Loucy (cell line): Measurements from ENCODE around the gene SCYL1.

Experiments used
- EZH2phosphoT487 ChIP-seq: fragments of 200-600 bp; IDR thresholded peaks from 2 replicates; pipeline ENCODE4 v1.6.1; 2018; ENCODE audit warnings: antibody characterized with exemption, mild to moderate bottlenecking, moderate library complexity, borderline replicate concordance
- TF ChIP-seq, protein P1 (sequence below): fragments of 200-600 bp; sonication (generic); conservative IDR thresholded peaks from 2 replicates; pipeline ENCODE4 v1.5.1; 2014; ENCODE audit warnings: mild to moderate bottlenecking, antibody characterized with exemption, low read length

DNA sequence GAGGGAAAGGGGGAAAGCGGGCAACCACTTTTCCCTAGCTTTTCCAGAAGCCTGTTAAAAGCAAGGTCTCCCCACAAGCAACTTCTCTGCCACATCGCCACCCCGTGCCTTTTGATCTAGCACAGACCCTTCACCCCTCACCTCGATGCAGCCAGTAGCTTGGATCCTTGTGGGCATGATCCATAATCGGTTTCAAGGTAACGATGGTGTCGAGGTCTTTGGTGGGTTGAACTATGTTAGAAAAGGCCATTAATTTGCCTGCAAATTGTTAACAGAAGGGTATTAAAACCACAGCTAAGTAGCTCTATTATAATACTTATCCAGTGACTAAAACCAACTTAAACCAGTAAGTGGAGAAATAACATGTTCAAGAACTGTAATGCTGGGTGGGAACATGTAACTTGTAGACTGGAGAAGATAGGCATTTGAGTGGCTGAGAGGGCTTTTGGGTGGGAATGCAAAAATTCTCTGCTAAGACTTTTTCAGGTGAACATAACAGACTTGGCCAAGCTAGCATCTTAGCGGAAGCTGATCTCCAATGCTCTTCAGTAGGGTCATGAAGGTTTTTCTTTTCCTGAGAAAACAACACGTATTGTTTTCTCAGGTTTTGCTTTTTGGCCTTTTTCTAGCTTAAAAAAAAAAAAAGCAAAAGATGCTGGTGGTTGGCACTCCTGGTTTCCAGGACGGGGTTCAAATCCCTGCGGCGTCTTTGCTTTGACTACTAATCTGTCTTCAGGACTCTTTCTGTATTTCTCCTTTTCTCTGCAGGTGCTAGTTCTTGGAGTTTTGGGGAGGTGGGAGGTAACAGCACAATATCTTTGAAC lies 19.2 kb upstream of the SCYL1 start:
- TF ChIP-seq, protein P1, sequence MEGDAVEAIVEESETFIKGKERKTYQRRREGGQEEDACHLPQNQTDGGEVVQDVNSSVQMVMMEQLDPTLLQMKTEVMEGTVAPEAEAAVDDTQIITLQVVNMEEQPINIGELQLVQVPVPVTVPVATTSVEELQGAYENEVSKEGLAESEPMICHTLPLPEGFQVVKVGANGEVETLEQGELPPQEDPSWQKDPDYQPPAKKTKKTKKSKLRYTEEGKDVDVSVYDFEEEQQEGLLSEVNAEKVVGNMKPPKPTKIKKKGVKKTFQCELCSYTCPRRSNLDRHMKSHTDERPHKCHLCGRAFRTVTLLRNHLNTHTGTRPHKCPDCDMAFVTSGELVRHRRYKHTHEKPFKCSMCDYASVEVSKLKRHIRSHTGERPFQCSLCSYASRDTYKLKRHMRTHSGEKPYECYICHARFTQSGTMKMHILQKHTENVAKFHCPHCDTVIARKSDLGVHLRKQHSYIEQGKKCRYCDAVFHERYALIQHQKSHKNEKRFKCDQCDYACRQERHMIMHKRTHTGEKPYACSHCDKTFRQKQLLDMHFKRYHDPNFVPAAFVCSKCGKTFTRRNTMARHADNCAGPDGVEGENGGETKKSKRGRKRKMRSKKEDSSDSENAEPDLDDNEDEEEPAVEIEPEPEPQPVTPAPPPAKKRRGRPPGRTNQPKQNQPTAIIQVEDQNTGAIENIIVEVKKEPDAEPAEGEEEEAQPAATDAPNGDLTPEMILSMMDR = no peak
- TF ChIP-seq EZH2phosphoT487 = no peak
